NK-92 (cell line): ENCODE measurements around the gene RREB1.

ENCODE experiments used
- DNase-seq: peaks from one replicate; lab custom pipeline; 2025; ENCODE audit not compliant: unreplicated experiment; lab: John Stamatoyannopoulos, UW

RREB1 gene

GRCh38 chr6:7124636-7125035, 16.9 kb downstream of the RREB1 start:
- no peak for DNase-seq

- DNase-seq, result no peak
Observed at GRCh38 chr6:7125290-7125689, 17.5 kb downstream of the RREB1 start.

GRCh38 chr6:7126754-7127153, 19.0 kb downstream of the RREB1 start:
- no peak for DNase-seq

- no peak for DNase-seq
Observed at GRCh38 chr6:7127680-7128079, 19.9 kb downstream of the RREB1 start.

GRCh38 chr6:7129360-7129759, 21.6 kb downstream of the RREB1 start:
- DNase-seq, result no peak

- no peak for DNase-seq
Observed at GRCh38 chr6:7129784-7130569, 22.2 kb downstream of the RREB1 start.

- DNase-seq, result no peak
Observed at GRCh38 chr6:7131390-7131789, 23.6 kb downstream of the RREB1 start.

- DNase-seq, result no peak
Observed at GRCh38 chr6:7132398-7133035, 24.8 kb downstream of the RREB1 start.

- no peak for DNase-seq
Observed at GRCh38 chr6:7134999-7135745, 27.4 kb downstream of the RREB1 start.

- DNase-seq, result no peak
Observed at GRCh38 chr6:7135755-7136154, 28.0 kb downstream of the RREB1 start.

- DNase-seq, result no peak
Observed at GRCh38 chr6:7136859-7137334, 29.1 kb downstream of the RREB1 start.

GRCh38 chr6:7137335-7138045, 29.7 kb downstream of the RREB1 start:
- DNase-seq, result no peak

GRCh38 chr6:7138046-7138531, 30.3 kb downstream of the RREB1 start:
- no peak for DNase-seq

- no peak for DNase-seq
Observed at GRCh38 chr6:7138921-7139358, 31.2 kb downstream of the RREB1 start.

- no peak for DNase-seq
Observed at GRCh38 chr6:7139835-7140470, 32.2 kb downstream of the RREB1 start.

- no peak for DNase-seq
Observed at GRCh38 chr6:7140631-7141378, 33.0 kb downstream of the RREB1 start.

GRCh38 chr6:7142228-7142801, 34.6 kb downstream of the RREB1 start:
- no peak for DNase-seq

GRCh38 chr6:7142918-7143475, 35.2 kb downstream of the RREB1 start:
- no peak for DNase-seq

GRCh38 chr6:7143476-7143974, 35.8 kb downstream of the RREB1 start:
- DNase-seq, result no peak
